ENCODE measurements around the gene ABCA8. TPM values are rescaled to one million over a fixed set of nuclear protein-coding genes. Genes with fewer than 3 reads are reported as not detected.
A peak's percentile ranks its signal among the peaks of the same experiment; 100 is the strongest.

Gene ABCA8
- total RNA-seq, 1 donor from 2014 or later: not detected

GRCh38 chr17:68870976-68871375 is 84.2 kb downstream of the ABCA8 start:
- H3K27me3 ChIP-seq (ENCODE audit: insufficient read depth, low read length): no peaks in the 10 kb centered on the region
- H4K20me1 ChIP-seq (ENCODE audit: insufficient read depth, low read length): no peaks in the 10 kb centered on the region
- Mint-ChIP-seq H3K27ac (ENCODE audit: unreplicated experiment) (no peak overlapping the region), H3K4me3 (ENCODE audit: unreplicated experiment) (no peak overlapping the region), H3K27me3 (ENCODE audit: low read depth, unreplicated experiment) (no peaks in the 10 kb centered on the region), H3K4me1 (ENCODE audit: low read depth, unreplicated experiment) (no peaks in the 10 kb centered on the region), H3K9me3 (ENCODE audit: unreplicated experiment) (no peaks in the 10 kb centered on the region), H3K36me3 (ENCODE audit: low read depth, unreplicated experiment) (no peaks in the 10 kb centered on the region)
- no peak for DNase-seq (ENCODE audit: low read depth)
- no peak overlapping the region for H2AFZ ChIP-seq (ENCODE audit: low read depth, low read length)
- H3K4me2 ChIP-seq (ENCODE audit: low read length): no peak overlapping the region
- no peak overlapping the region for H3K27ac ChIP-seq (ENCODE audit: low read depth, low read length)
- TF ChIP-seq EZH2 (IDR thresholded peaks at IDR 0.05; ENCODE audit: insufficient read depth, low read length) (no peak), CTCF (IDR thresholded peaks at IDR 0.05; ENCODE audit: insufficient read depth, low read depth, low read length) (no peak)
- H3K36me3 ChIP-seq (ENCODE audit: insufficient read depth, low read length): no peaks in the 10 kb centered on the region
- no peaks in the 10 kb centered on the region for H3K4me1 ChIP-seq (ENCODE audit: insufficient read depth, low read length)
- no peaks in the 10 kb centered on the region for H3K9me3 ChIP-seq (ENCODE audit: insufficient read depth, low read depth, low read length)
- no peaks in the 10 kb centered on the region for H3K79me2 ChIP-seq (ENCODE audit: insufficient read depth, low read length)
- no peak for FAIRE-seq
- no peak overlapping the region for H3K9ac ChIP-seq (ENCODE audit: low read length)
- no peak overlapping the region for H3K4me3 ChIP-seq (ENCODE audit: insufficient read depth, low read depth, low read length)

- Histone ChIP-seq H3K79me2 (ENCODE audit: insufficient read depth, low read length) (no peaks in the 10 kb centered on the region), H3K4me2 (ENCODE audit: low read length) (no peak overlapping the region), H3K27ac (ENCODE audit: low read depth, low read length) (no peak overlapping the region), H3K4me1 (ENCODE audit: insufficient read depth, low read length) (no peaks in the 10 kb centered on the region), H3K4me3 (ENCODE audit: insufficient read depth, low read depth, low read length) (no peak overlapping the region), H2AFZ (ENCODE audit: low read depth, low read length) (no peak overlapping the region), H3K27me3 (ENCODE audit: insufficient read depth, low read length) (no peaks in the 10 kb centered on the region), H3K9me3 (ENCODE audit: insufficient read depth, low read depth, low read length) (no peaks in the 10 kb centered on the region), H3K36me3 (ENCODE audit: insufficient read depth, low read length) (no peaks in the 10 kb centered on the region), H3K9ac (ENCODE audit: low read length) (no peak overlapping the region), H4K20me1 (ENCODE audit: insufficient read depth, low read length) (no peaks in the 10 kb centered on the region)
- DNase-seq (ENCODE audit: low read depth): no peak
- Mint-ChIP-seq H3K9me3 (ENCODE audit: unreplicated experiment) (no peaks in the 10 kb centered on the region), H3K27me3 (ENCODE audit: low read depth, unreplicated experiment) (no peaks in the 10 kb centered on the region), H3K4me3 (ENCODE audit: unreplicated experiment) (no peak overlapping the region), H3K4me1 (ENCODE audit: low read depth, unreplicated experiment) (no peaks in the 10 kb centered on the region), H3K36me3 (ENCODE audit: low read depth, unreplicated experiment) (no peaks in the 10 kb centered on the region), H3K27ac (ENCODE audit: unreplicated experiment) (no peak overlapping the region)
- FAIRE-seq: no peak
- no peak for TF ChIP-seq EZH2 (IDR thresholded peaks at IDR 0.05; ENCODE audit: insufficient read depth, low read length)
- TF ChIP-seq CTCF (IDR thresholded peaks at IDR 0.05; ENCODE audit: insufficient read depth, low read depth, low read length): no peak
Observed at GRCh38 chr17:68870161-68870826, 84.9 kb downstream of the ABCA8 start.

GRCh38 chr17:68868708-68869107 is 86.5 kb downstream of the ABCA8 start:
- FAIRE-seq (no peak), DNase-seq (ENCODE audit: low read depth) (peak; percentile 14)
- no peak overlapping the region for H3K4me3 ChIP-seq (ENCODE audit: insufficient read depth, low read depth, low read length)
- Mint-ChIP-seq H3K4me1 (ENCODE audit: low read depth, unreplicated experiment) (no peaks in the 10 kb centered on the region), H3K36me3 (ENCODE audit: low read depth, unreplicated experiment) (no peaks in the 10 kb centered on the region), H3K27ac (ENCODE audit: unreplicated experiment) (no peak overlapping the region), H3K9me3 (ENCODE audit: unreplicated experiment) (no peaks in the 10 kb centered on the region), H3K4me3 (ENCODE audit: unreplicated experiment) (no peak overlapping the region), H3K27me3 (ENCODE audit: low read depth, unreplicated experiment) (no peaks in the 10 kb centered on the region)
- no peak overlapping the region for H3K9ac ChIP-seq (ENCODE audit: low read length)
- no peaks in the 10 kb centered on the region for H4K20me1 ChIP-seq (ENCODE audit: insufficient read depth, low read length)
- no peaks in the 10 kb centered on the region for H3K9me3 ChIP-seq (ENCODE audit: insufficient read depth, low read depth, low read length)
- no peaks in the 10 kb centered on the region for H3K36me3 ChIP-seq (ENCODE audit: insufficient read depth, low read length)
- no peak overlapping the region for H3K4me2 ChIP-seq (ENCODE audit: low read length)
- no peaks in the 10 kb centered on the region for H3K79me2 ChIP-seq (ENCODE audit: insufficient read depth, low read length)
- no peak overlapping the region for H2AFZ ChIP-seq (ENCODE audit: low read depth, low read length)
- TF ChIP-seq EZH2 (IDR thresholded peaks at IDR 0.05; ENCODE audit: insufficient read depth, low read length): no peak
- TF ChIP-seq CTCF (IDR thresholded peaks at IDR 0.05; ENCODE audit: insufficient read depth, low read depth, low read length): no peak
- no peaks in the 10 kb centered on the region for H3K27me3 ChIP-seq (ENCODE audit: insufficient read depth, low read length)
- no peak overlapping the region for H3K27ac ChIP-seq (ENCODE audit: low read depth, low read length)
- H3K4me1 ChIP-seq (ENCODE audit: insufficient read depth, low read length): no peaks in the 10 kb centered on the region
